HFFc6 (cell line): ENCODE measurements around the gene FSIP1. TPM values are rescaled to one million over a fixed set of nuclear protein-coding genes. Genes with fewer than 3 reads are reported as not detected.

Experiments used
- DNase-seq: peaks from one replicate; pipeline ENCODE4 v3.0.0-alpha.2; 2018
- H3K27ac Mint-ChIP-seq: 2 replicates; pipeline ENCODE4 v1.8.0; 2020; ENCODE audit warnings: mild to moderate bottlenecking, mixed read lengths
- H3K27me3 Mint-ChIP-seq: 2 replicates; pipeline ENCODE4 v1.8.0; 2021; ENCODE audit warnings: mild to moderate bottlenecking, moderate library complexity, mixed read lengths; ENCODE audit not compliant: insufficient read depth
- H3K36me3 Mint-ChIP-seq: 2 replicates; pipeline ENCODE4 v1.8.0; 2021; ENCODE audit warnings: low read depth, mixed read lengths
- H3K4me1 Mint-ChIP-seq: 2 replicates; pipeline ENCODE4 v1.8.0; 2020; ENCODE audit warnings: low read depth, mixed read lengths
- H3K4me3 Mint-ChIP-seq: 2 replicates; pipeline ENCODE4 v1.8.0; 2020; ENCODE audit warnings: mild to moderate bottlenecking, moderate library complexity, mixed read lengths
- H3K9me3 Mint-ChIP-seq: 2 replicates; pipeline ENCODE4 v1.8.0; 2020; ENCODE audit warnings: mild to moderate bottlenecking, mixed read lengths
- total RNA-seq, 6 experiments: library from RNA; stranded (reverse); fragmentation: NEBNext Ultra II Directional; extraction: Animal tissue kit (Norgen Biotek cat#: 25700); gene quantifications; 2 replicates in 1 of 6; 3 replicates in 5 of 6; pipeline ENCODE4 v1.2.3, GENCODE V29; 2021
- TF ChIP-seq, protein P1 (sequence below): fragments of 200-600 bp; sonication (generic); IDR thresholded peaks from 2 replicates; pipeline ENCODE4 v1.5.0; 2021; ENCODE audit warnings: antibody characterized with exemption, mild to moderate bottlenecking

FSIP1 gene
- total RNA-seq, 6 experiments from 2014 or later = 1.2 to 2.0 (median 1.3) TPM

DNA sequence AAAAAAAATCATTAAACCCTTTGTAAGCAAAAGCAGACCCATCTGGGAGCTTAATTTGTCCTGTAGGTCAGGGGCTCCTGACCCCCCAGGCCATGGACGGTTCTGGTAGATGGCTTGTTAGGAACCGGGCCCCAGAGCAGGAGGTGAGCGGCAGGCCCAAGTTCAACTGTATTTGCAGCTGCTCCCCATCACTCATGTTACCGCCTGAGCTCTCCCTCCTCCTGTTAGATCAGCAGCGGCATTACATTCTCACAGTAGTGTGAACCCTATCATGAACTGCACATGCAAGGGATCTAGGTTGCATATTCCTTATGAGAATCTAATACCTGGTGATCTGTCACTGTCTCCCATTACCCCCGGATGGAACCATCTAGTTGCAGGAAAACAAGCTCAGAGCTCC lies 60.7 kb downstream of the FSIP1 start:
- Mint-ChIP-seq H3K4me3 (peak overlapping the region; percentile 15; the same call in 1 of the 2 replicates), H3K27me3 (no peaks in the 10 kb centered on the region), H3K36me3 (no peaks in the 10 kb centered on the region), H3K9me3 (no peaks in the 10 kb centered on the region), H3K27ac (peak overlapping the region; percentile 92; the same call in 1 of the 2 replicates), H3K4me1 (peaks cover 41% of the 10 kb centered on the region)
- no peak for DNase-seq
- TF ChIP-seq, protein P1, sequence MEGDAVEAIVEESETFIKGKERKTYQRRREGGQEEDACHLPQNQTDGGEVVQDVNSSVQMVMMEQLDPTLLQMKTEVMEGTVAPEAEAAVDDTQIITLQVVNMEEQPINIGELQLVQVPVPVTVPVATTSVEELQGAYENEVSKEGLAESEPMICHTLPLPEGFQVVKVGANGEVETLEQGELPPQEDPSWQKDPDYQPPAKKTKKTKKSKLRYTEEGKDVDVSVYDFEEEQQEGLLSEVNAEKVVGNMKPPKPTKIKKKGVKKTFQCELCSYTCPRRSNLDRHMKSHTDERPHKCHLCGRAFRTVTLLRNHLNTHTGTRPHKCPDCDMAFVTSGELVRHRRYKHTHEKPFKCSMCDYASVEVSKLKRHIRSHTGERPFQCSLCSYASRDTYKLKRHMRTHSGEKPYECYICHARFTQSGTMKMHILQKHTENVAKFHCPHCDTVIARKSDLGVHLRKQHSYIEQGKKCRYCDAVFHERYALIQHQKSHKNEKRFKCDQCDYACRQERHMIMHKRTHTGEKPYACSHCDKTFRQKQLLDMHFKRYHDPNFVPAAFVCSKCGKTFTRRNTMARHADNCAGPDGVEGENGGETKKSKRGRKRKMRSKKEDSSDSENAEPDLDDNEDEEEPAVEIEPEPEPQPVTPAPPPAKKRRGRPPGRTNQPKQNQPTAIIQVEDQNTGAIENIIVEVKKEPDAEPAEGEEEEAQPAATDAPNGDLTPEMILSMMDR = no peak

DNA sequence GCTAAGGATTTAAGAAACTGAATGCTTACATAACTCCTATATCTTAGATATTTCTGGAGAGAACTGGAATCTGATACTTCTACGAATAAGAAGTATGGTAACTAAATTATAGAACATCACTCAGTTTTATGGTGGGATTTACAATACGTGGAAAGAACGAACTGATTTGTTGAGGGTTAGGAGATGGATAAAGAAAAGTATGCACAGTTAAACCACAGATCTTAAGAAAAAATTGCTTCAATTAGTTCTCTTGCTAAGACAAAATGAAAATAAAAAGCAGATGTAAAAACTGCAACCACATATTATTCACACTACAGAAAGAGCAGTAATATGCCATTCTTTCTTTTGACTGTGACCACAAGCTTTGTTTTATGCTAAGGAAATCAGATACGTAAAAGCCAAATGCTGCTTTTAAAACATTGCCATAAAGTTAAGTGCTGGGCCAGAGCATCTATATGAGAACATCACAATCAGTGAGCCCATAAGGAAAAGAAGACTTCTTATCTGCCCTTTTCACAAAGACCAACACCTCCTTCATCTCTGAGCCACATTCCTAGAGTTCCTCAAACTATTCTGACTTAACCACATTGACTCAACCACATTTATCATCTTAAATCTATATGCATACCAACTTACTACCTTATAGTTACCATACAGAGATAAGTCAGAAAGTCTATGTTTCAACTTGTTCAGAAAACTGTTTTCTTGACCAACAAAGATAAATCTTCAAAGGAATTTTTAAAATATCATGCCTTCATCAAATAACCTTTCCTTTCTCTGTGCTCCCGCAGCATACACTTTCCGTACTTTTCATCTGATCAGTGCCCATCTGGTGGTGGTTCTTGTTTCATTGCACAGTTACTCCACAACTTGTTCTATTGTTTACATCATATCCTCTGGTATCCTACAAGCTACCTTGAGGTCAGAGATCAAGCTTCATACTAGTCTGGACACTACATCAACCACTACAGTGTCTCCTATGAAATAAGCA lies 61.7 kb downstream of the FSIP1 start:
- Mint-ChIP-seq H3K4me3 (peak overlapping the region; percentile 81), H3K4me1 (peaks cover 48% of the 10 kb centered on the region), H3K36me3 (no peaks in the 10 kb centered on the region), H3K27me3 (no peaks in the 10 kb centered on the region), H3K27ac (peak overlapping the region; percentile 92), H3K9me3 (no peaks in the 10 kb centered on the region)
- peak; percentile 82 for DNase-seq
- TF ChIP-seq, protein P1 = peak; percentile 40

DNA sequence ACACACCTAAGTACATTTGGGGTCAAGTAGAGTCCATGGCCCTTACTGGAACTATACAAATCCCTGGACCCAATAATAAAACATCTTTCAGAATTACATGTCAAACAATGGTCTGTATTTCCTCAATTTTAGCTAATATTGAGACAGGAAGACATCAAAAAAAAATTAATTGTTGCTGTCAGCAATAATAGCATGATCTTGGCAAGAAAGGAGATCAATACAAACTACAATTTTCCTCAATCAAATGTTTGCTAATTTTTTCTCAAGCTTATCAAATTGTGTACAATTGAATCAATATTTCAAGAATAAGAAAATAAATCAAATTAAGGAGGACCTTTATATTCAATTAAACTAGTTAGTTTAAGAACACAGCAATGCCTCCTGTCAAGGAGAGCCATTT lies 62.6 kb downstream of the FSIP1 start:
- no peak for DNase-seq
- Mint-ChIP-seq H3K27ac (peak overlapping the region; percentile 92), H3K4me1 (peaks cover 53% of the 10 kb centered on the region), H3K9me3 (no peaks in the 10 kb centered on the region), H3K27me3 (peaks cover 2% of the 10 kb centered on the region; the same call in 1 of the 2 replicates), H3K36me3 (no peaks in the 10 kb centered on the region), H3K4me3 (peak overlapping the region; percentile 81)
- TF ChIP-seq, protein P1 = no peak

DNA sequence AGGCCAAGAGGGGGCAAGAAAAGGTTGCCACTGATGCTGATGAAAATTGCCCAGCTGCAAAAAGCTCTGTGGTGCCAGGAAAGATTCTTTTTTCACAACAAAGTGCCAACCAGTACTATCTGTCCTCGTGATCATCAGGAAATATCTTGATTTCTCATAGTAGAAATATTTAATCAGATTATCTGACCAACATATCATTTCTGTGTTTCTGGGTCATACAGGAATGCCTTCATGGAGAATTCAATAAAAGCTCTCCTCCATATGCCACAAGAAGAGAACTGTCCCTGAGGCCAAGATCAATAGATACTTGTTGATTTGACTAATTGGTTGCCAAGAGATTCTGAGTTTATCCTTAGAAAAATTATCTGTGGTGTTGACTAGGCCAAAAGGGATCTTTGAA lies 63.5 kb downstream of the FSIP1 start:
- H3K4me1 Mint-ChIP-seq = peaks cover 57% of the 10 kb centered on the region
- TF ChIP-seq, protein P1 = no peak
- H3K27me3 Mint-ChIP-seq = peaks cover 2% of the 10 kb centered on the region; the same call in 1 of the 2 replicates
- 0 out of 2 replicates have a peak, but pooled peaks cover 4% of the 10 kb centered on the region for H3K36me3 Mint-ChIP-seq
- 0 out of 2 replicates have a peak overlapping the region, but pooled peaks have one; percentile 92 for H3K27ac Mint-ChIP-seq
- DNase-seq = no peak
- no peaks in the 10 kb centered on the region for H3K9me3 Mint-ChIP-seq
- no peak overlapping the region for H3K4me3 Mint-ChIP-seq

DNA sequence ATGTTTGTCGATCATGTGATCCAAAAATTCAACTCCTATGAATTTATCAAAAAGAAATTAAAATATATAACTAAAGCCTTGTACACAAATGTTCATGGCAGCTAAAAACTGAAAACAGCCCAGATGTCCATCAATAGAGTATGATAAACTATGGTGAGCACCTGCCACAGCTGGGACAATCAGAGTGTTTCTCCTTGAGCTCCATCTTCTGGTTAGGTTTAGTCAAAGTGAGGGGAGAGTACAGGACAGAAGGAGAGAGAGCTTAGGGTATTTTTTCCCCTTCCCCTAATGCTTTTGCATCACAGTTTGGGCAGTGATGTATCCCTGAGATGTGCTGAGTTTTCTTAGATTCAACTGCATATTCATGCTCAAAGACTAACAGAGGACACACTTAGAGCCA lies 65.5 kb downstream of the FSIP1 start:
- no peak for DNase-seq
- no peak overlapping the region for H3K4me3 Mint-ChIP-seq
- 0 out of 2 replicates have a peak, but pooled peaks cover 7% of the 10 kb centered on the region for H3K36me3 Mint-ChIP-seq
- TF ChIP-seq, protein P1 = no peak
- H3K4me1 Mint-ChIP-seq = peaks cover 66% of the 10 kb centered on the region
- no peaks in the 10 kb centered on the region for H3K9me3 Mint-ChIP-seq
- peaks cover 2% of the 10 kb centered on the region; the same call in 1 of the 2 replicates for H3K27me3 Mint-ChIP-seq
- H3K27ac Mint-ChIP-seq = no peak overlapping the region
